ENCODE data around the gene GSTT2.
"Not testable (repeated sequence)": the region's sequence is repeated elsewhere in the genome, so short reads cannot be mapped to it uniquely, and the experiment has no call there.

- not testable (repeated sequence) for TF ChIP-seq CTCF, POLR2A (IDR thresholded peaks at IDR 0.05)
Observed at GRCh38 chr22:23986089-23986488, 6.2 kb downstream of the GSTT2 start.

Data from heart left ventricle (tissue), 13 donors.